ENCODE data around the gene POPDC2. TPM values are rescaled to one million over a fixed set of nuclear protein-coding genes. Genes with fewer than 3 reads are reported as not detected.

POPDC2 gene
- total and polyA plus RNA-seq, 11 donors: 511 to 1,022 (median 768) TPM

- TF ChIP-seq, protein P1, sequence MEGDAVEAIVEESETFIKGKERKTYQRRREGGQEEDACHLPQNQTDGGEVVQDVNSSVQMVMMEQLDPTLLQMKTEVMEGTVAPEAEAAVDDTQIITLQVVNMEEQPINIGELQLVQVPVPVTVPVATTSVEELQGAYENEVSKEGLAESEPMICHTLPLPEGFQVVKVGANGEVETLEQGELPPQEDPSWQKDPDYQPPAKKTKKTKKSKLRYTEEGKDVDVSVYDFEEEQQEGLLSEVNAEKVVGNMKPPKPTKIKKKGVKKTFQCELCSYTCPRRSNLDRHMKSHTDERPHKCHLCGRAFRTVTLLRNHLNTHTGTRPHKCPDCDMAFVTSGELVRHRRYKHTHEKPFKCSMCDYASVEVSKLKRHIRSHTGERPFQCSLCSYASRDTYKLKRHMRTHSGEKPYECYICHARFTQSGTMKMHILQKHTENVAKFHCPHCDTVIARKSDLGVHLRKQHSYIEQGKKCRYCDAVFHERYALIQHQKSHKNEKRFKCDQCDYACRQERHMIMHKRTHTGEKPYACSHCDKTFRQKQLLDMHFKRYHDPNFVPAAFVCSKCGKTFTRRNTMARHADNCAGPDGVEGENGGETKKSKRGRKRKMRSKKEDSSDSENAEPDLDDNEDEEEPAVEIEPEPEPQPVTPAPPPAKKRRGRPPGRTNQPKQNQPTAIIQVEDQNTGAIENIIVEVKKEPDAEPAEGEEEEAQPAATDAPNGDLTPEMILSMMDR (IDR thresholded peaks at IDR 0.05): no peak
- TF ChIP-seq POLR2A (IDR thresholded peaks at IDR 0.05): no peak
- Histone ChIP-seq H3K9me3 (no peaks in the 10 kb centered on the region), H3K4me3 (peak within 1 kb of the TSS; percentile 20 to 68 (median 56)), H3K36me3 (no peaks in the 10 kb centered on the region), H3K27me3 (no peaks in the 10 kb centered on the region), H3K27ac (peak within 1 kb of the TSS in 6 of 12 donors; percentile 1 to 63 (median 38)), H3K4me1 (peaks cover 0 to 34% (median 7%) of the 10 kb centered on the region in 12 donors)
- ATAC-seq (peak; percentile 97 to 100 (median 100)), DNase-seq (peak; percentile 95 to 98 (median 96))
- intact Hi-C loops (cut with DNase I): no loop called here
- 8 to 16% (median 15%) methylated on average over 37 to 59 of the region's 59 CpGs for WGBS, 4 donors
These were observed 42.4 kb upstream of the POPDC2 start, which contains the start of gene CFAP91 for GRCh38 chr3:119702530-119703527. TSS of gene CFAP91 (plus strand) at chr3:119703022. CDS start at chr3:119703099, 77 bp downstream.

- TF ChIP-seq, protein P1 (IDR thresholded peaks at IDR 0.05): no peak
- no peak for TF ChIP-seq POLR2A (IDR thresholded peaks at IDR 0.05)
- intact Hi-C loops (cut with DNase I): no loop called here
- no peaks in the 10 kb centered on the region for H3K27me3 ChIP-seq
- ATAC-seq: no peak
- peak overlapping the region in 2 of 12 donors; percentile 22 to 77 for H3K27ac ChIP-seq
- no peaks in the 10 kb centered on the region for H3K36me3 ChIP-seq
- H3K9me3 ChIP-seq: no peaks in the 10 kb centered on the region
- H3K4me1 ChIP-seq: peaks cover 0 to 34% (median 7%) of the 10 kb centered on the region in 12 donors
- H3K4me3 ChIP-seq: no peak overlapping the region
- WGBS, 4 donors: 90 to 94% (median 92%) methylated on average over 9 to 22 of the region's 22 CpGs
- no peak for DNase-seq
These were observed 40.7 kb upstream of the POPDC2 start for GRCh38 chr3:119700920-119701734.

- H3K27ac ChIP-seq: peak overlapping the region in 5 of 12 donors; percentile 26 to 77 (median 29)
- TF ChIP-seq, protein P1 (IDR thresholded peaks at IDR 0.05): no peak
- TF ChIP-seq POLR2A (IDR thresholded peaks at IDR 0.05): no peak
- no peaks in the 10 kb centered on the region for H3K36me3 ChIP-seq
- peaks cover 0 to 34% (median 7%) of the 10 kb centered on the region in 12 donors for H3K4me1 ChIP-seq
- no peaks in the 10 kb centered on the region for H3K9me3 ChIP-seq
- H3K4me3 ChIP-seq: no peak overlapping the region
- no peaks in the 10 kb centered on the region for H3K27me3 ChIP-seq
- ATAC-seq (peak in 1 of 4 donors; percentile 27), DNase-seq (peak in 1 of 5 donors; percentile 23)
- intact Hi-C loops (cut with DNase I): no loop called here
- 76 to 84% (median 83%) methylated on average over 4 of the region's 4 CpGs for WGBS, 4 donors
These were observed 40.0 kb upstream of the POPDC2 start for GRCh38 chr3:119700269-119700919.
